NCI-H2029 treated with DMSO at 0.1 percent for 48 hours (cell line): ENCODE data around the gene PLAC8.
A peak's percentile ranks its signal among the peaks of the same experiment; 100 is the strongest.
"Not testable (repeated sequence)": the region's sequence is repeated elsewhere in the genome, so short reads cannot be mapped to it uniquely, and the experiment has no call there.

ENCODE experiments used
- DNase-seq: peaks from one replicate; lab custom pipeline; 2025; lab: John Stamatoyannopoulos, UW

Gene PLAC8

GRCh38 chr4:83112231-83112630 is 2.3 kb downstream of the PLAC8 start:
- peak; percentile 49 for DNase-seq

GRCh38 chr4:83111751-83112141 is 2.8 kb downstream of the PLAC8 start:
- DNase-seq: not testable (repeated sequence)

- peak; percentile 63 for DNase-seq
These were observed 3.4 kb downstream of the PLAC8 start for GRCh38 chr4:83110970-83111750.

- DNase-seq: peak; percentile 80
These were observed 4.1 kb downstream of the PLAC8 start for GRCh38 chr4:83110223-83110945.

- DNase-seq: peak; percentile 30
These were observed 4.9 kb downstream of the PLAC8 start for GRCh38 chr4:83109480-83110222.

- no peak for DNase-seq
These were observed 6.2 kb downstream of the PLAC8 start for GRCh38 chr4:83108101-83108861.

- DNase-seq: no peak
These were observed 6.9 kb downstream of the PLAC8 start for GRCh38 chr4:83107631-83108030.

GRCh38 chr4:83104991-83105390 is 9.5 kb downstream of the PLAC8 start:
- no peak for DNase-seq

GRCh38 chr4:83096397-83096796 is 18.1 kb downstream of the PLAC8 start:
- no peak for DNase-seq

- no peak for DNase-seq
These were observed 21.4 kb downstream of the PLAC8 start for GRCh38 chr4:83093060-83093640.

GRCh38 chr4:83089410-83090157 is 24.9 kb downstream of the PLAC8 start:
- DNase-seq: no peak

- not testable (repeated sequence) for DNase-seq
These were observed 29.6 kb downstream of the PLAC8 start for GRCh38 chr4:83084956-83085355.

- DNase-seq: no peak
These were observed 30.5 kb downstream of the PLAC8 start for GRCh38 chr4:83083925-83084475.

GRCh38 chr4:83082777-83083176 is 31.8 kb downstream of the PLAC8 start:
- DNase-seq: no peak

GRCh38 chr4:83080561-83080960 is 34.0 kb downstream of the PLAC8 start:
- no peak for DNase-seq

GRCh38 chr4:83075311-83076095 is 39.0 kb downstream of the PLAC8 start:
- no peak for DNase-seq

GRCh38 chr4:83074783-83075182 is 39.7 kb downstream of the PLAC8 start:
- not testable (repeated sequence) for DNase-seq

- peak; percentile 69 for DNase-seq
These were observed 40.3 kb downstream of the PLAC8 start for GRCh38 chr4:83074086-83074704.

- DNase-seq: no peak
These were observed 43.4 kb downstream of the PLAC8 start for GRCh38 chr4:83071116-83071515.
